Stomach (tissue), 4 donors: ENCODE results near the gene NRM.

Experiments used
- CTCF ChIP-seq, 7 experiments: fragments of 450-650 bp in 4 of 7; fragments of 200-600 bp in 3 of 7; sonication (generic) in 3 of 7; IDR thresholded peaks; one replicate each; pipeline ENCODE4 v1.5.1; 2016 to 2019; ENCODE audit warnings: antibody characterized with exemption in 7 of 7, control low read depth in 2 of 7, mild to moderate bottlenecking in 1 of 7
- EP300 ChIP-seq: sonication (generic); formaldehyde crosslinking; IDR thresholded peaks from one replicate; pipeline ENCODE4 v1.6.1; 2017; ENCODE audit warnings: antibody characterized with exemption

DNA sequence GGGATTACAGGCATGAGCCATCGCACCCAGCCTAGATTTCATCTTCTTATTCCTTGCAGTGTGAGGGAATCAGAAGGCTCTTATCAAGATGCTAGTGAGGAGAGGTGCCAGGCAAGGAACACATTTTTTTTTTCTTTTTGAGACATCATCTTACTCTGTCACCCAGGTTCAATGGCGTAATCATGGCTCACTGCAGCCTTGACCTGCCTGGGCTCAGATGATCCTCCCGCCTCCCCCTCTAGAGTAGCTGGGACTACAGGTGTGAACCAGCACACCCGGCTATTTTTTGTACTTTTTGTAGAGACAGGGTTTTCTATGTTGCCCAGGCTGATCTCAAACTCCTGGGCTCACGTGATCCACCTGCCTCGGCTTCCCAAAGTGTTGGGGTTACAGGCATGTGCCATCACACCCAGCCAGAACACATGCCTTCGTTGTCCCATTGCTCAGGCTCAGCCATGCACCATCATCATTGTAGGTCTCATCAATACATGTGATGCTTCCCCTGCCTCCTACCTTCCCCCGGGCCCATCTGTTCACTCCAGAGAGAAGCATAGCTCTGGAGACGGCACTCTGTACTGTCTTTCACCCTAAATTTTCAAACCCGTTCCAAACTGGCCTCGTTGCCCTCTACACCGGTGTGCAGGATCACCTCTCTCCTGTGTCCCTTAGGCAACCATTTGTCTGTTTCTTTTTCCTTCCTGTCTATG is 41.6 kb upstream of the NRM start:
- no peak for TF ChIP-seq CTCF (IDR thresholded peaks at IDR 0.05)
- TF ChIP-seq EP300: no peak
